ENCODE results near the gene RANBP17. TPM values are rescaled to one million over a fixed set of nuclear protein-coding genes. Genes with fewer than 3 reads are reported as not detected.

The RANBP17 gene
- total and polyA plus RNA-seq, 2 donors (not counting 1 experiment from before 2014, with no cell fraction given): 3.1 to 3.5 TPM

GRCh38 chr5:171143171-171143570 lies 281.4 kb downstream of the RANBP17 start:
- no peak overlapping the region for H3K4me3 ChIP-seq (replicated peaks in 1 of 4; ENCODE audit: control extremely low read depth in 1 of 4, insufficient read depth in 1 of 4, low read depth in 3 of 4, low read length in 4 of 4)
- DNase-seq (ENCODE audit: low read depth in 2 of 2): no peak
- H3K27me3 ChIP-seq (ENCODE audit: control insufficient read depth, insufficient read depth, low read length): no peaks in the 10 kb centered on the region

GRCh38 chr5:171143926-171144325 lies 282.1 kb downstream of the RANBP17 start:
- TF ChIP-seq, protein P1, sequence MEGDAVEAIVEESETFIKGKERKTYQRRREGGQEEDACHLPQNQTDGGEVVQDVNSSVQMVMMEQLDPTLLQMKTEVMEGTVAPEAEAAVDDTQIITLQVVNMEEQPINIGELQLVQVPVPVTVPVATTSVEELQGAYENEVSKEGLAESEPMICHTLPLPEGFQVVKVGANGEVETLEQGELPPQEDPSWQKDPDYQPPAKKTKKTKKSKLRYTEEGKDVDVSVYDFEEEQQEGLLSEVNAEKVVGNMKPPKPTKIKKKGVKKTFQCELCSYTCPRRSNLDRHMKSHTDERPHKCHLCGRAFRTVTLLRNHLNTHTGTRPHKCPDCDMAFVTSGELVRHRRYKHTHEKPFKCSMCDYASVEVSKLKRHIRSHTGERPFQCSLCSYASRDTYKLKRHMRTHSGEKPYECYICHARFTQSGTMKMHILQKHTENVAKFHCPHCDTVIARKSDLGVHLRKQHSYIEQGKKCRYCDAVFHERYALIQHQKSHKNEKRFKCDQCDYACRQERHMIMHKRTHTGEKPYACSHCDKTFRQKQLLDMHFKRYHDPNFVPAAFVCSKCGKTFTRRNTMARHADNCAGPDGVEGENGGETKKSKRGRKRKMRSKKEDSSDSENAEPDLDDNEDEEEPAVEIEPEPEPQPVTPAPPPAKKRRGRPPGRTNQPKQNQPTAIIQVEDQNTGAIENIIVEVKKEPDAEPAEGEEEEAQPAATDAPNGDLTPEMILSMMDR (conservative IDR thresholded peaks at IDR 0.05 in 1 of 2, IDR thresholded peaks at IDR 0.05 in 1 of 2; ENCODE audit: low read depth in 1 of 2, low read length in 2 of 2): no peak
- TF ChIP-seq EZH2 (IDR thresholded peaks at IDR 0.05; ENCODE audit: low read length, missing control alignments): no peak
- H3K79me2 ChIP-seq (ENCODE audit: control insufficient read depth, insufficient read depth, low read length): no peaks in the 10 kb centered on the region
- H3K9me3 ChIP-seq (ENCODE audit: control insufficient read depth, insufficient read depth, low read depth, low read length): no peaks in the 10 kb centered on the region
- DNase-seq (ENCODE audit: low read depth in 2 of 2): no peak
- H3K27ac ChIP-seq (ENCODE audit: insufficient read depth, low read length): no peak overlapping the region
- H2AFZ ChIP-seq (ENCODE audit: low read length): no peak overlapping the region
- H3K27me3 ChIP-seq (ENCODE audit: control insufficient read depth, insufficient read depth, low read length): no peaks in the 10 kb centered on the region
- H4K20me1 ChIP-seq (ENCODE audit: control insufficient read depth, extremely low read depth, insufficient read depth, low read length): no peaks in the 10 kb centered on the region
- no peaks in the 10 kb centered on the region for H3K4me1 ChIP-seq (ENCODE audit: control insufficient read depth, extremely low read depth, insufficient read depth, low read length)
- no peak overlapping the region for H3K4me3 ChIP-seq (replicated peaks in 1 of 4; ENCODE audit: control extremely low read depth in 1 of 4, insufficient read depth in 1 of 4, low read depth in 3 of 4, low read length in 4 of 4)
- H3K9ac ChIP-seq (ENCODE audit: insufficient read depth, low read length): no peak overlapping the region
- no peak overlapping the region for H3K4me2 ChIP-seq (ENCODE audit: extremely low read depth, insufficient read depth, low read length)
- H3K36me3 ChIP-seq (ENCODE audit: control insufficient read depth, insufficient read depth, low read length): no peaks in the 10 kb centered on the region

More at GRCh38 chr5:171143171-171143570, 281.4 kb downstream of the RANBP17 start:
- no peaks in the 10 kb centered on the region for H3K36me3 ChIP-seq (ENCODE audit: control insufficient read depth, insufficient read depth, low read length)
- H4K20me1 ChIP-seq (ENCODE audit: control insufficient read depth, extremely low read depth, insufficient read depth, low read length): no peaks in the 10 kb centered on the region
- no peak overlapping the region for H2AFZ ChIP-seq (ENCODE audit: low read length)
- no peaks in the 10 kb centered on the region for H3K4me1 ChIP-seq (ENCODE audit: control insufficient read depth, extremely low read depth, insufficient read depth, low read length)
- no peak overlapping the region for H3K9ac ChIP-seq (ENCODE audit: insufficient read depth, low read length)
- H3K79me2 ChIP-seq (ENCODE audit: control insufficient read depth, insufficient read depth, low read length): no peaks in the 10 kb centered on the region
- TF ChIP-seq EZH2 (IDR thresholded peaks at IDR 0.05; ENCODE audit: low read length, missing control alignments): no peak
- TF ChIP-seq, protein P1 (conservative IDR thresholded peaks at IDR 0.05 in 1 of 2, IDR thresholded peaks at IDR 0.05 in 1 of 2; ENCODE audit: low read depth in 1 of 2, low read length in 2 of 2): no peak
- no peak overlapping the region for H3K4me2 ChIP-seq (ENCODE audit: extremely low read depth, insufficient read depth, low read length)
- no peak overlapping the region for H3K27ac ChIP-seq (ENCODE audit: insufficient read depth, low read length)
- no peaks in the 10 kb centered on the region for H3K9me3 ChIP-seq (ENCODE audit: control insufficient read depth, insufficient read depth, low read depth, low read length)

DNA sequence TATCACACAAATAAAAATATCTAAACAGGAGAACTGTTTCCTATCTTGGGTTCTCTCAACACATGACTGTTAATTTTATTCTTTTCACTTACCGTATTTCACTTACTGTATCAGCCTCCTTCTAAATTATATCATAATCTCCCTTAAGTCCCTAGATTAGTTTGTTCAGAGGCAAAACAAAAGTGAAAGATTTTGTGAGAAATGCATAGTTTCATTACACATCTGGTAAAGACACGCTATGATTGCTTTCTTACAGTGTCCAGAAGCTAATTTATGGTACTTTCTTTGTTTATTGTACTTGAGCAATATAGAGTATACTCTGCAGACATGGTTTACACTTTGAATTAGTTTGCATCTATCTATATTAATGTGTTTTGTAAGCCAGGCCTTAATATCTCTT lies 287.5 kb downstream of the RANBP17 start:
- Histone ChIP-seq H3K9ac (ENCODE audit: insufficient read depth, low read length) (no peak overlapping the region), H3K4me2 (ENCODE audit: extremely low read depth, insufficient read depth, low read length) (no peak overlapping the region), H4K20me1 (ENCODE audit: control insufficient read depth, extremely low read depth, insufficient read depth, low read length) (no peaks in the 10 kb centered on the region), H3K27ac (ENCODE audit: insufficient read depth, low read length) (no peak overlapping the region), H3K36me3 (ENCODE audit: control insufficient read depth, insufficient read depth, low read length) (no peaks in the 10 kb centered on the region), H3K4me3 (replicated peaks in 1 of 4; ENCODE audit: control extremely low read depth in 1 of 4, insufficient read depth in 1 of 4, low read depth in 3 of 4, low read length in 4 of 4) (no peak overlapping the region), H3K4me1 (ENCODE audit: control insufficient read depth, extremely low read depth, insufficient read depth, low read length) (no peaks in the 10 kb centered on the region), H3K9me3 (ENCODE audit: control insufficient read depth, insufficient read depth, low read depth, low read length) (no peaks in the 10 kb centered on the region), H3K79me2 (ENCODE audit: control insufficient read depth, insufficient read depth, low read length) (no peaks in the 10 kb centered on the region), H3K27me3 (ENCODE audit: control insufficient read depth, insufficient read depth, low read length) (no peaks in the 10 kb centered on the region), H2AFZ (ENCODE audit: low read length) (no peak overlapping the region)
- TF ChIP-seq, protein P1 (conservative IDR thresholded peaks at IDR 0.05 in 1 of 2, IDR thresholded peaks at IDR 0.05 in 1 of 2; ENCODE audit: low read depth in 1 of 2, low read length in 2 of 2): no peak
- no peak for TF ChIP-seq EZH2 (IDR thresholded peaks at IDR 0.05; ENCODE audit: low read length, missing control alignments)
- DNase-seq (ENCODE audit: low read depth in 2 of 2): no peak

Data from fibroblast of lung (primary cell).